Endodermal cell (in vitro differentiated cells): ENCODE results near the gene ITPA. TPM values are rescaled to one million over a fixed set of nuclear protein-coding genes. Genes with fewer than 3 reads are reported as not detected.

Source experiments
- DNase-seq: peaks from one replicate; pipeline ENCODE4 v3.0.0-alpha.2; 2017
- H3K27ac ChIP-seq: 2 replicates; pipeline ENCODE4 v1.5.1; 2013; ENCODE audit warnings: mild to moderate bottlenecking, low read depth, low read length, moderate library complexity
- H3K27me3 ChIP-seq: 2 replicates; pipeline ENCODE4 v1.6.1; 2013; ENCODE audit warnings: mild to moderate bottlenecking, low read length, moderate library complexity; ENCODE audit not compliant: insufficient read depth, control insufficient read depth, poor library complexity, severe bottlenecking
- H3K36me3 ChIP-seq: 2 replicates; pipeline ENCODE4 v1.7.0; 2013; ENCODE audit warnings: mild to moderate bottlenecking, low read length, moderate library complexity; ENCODE audit not compliant: control insufficient read depth, insufficient read depth
- H3K4me1 ChIP-seq: one replicate; pipeline ENCODE4 v1.7.0; 2013; ENCODE audit warnings: low read length; ENCODE audit not compliant: control insufficient read depth, insufficient read depth
- H3K4me3 ChIP-seq: 2 replicates; pipeline ENCODE4 v1.5.1; 2013; ENCODE audit warnings: mild to moderate bottlenecking, low read length, moderate library complexity
- H3K9ac ChIP-seq: 2 replicates; pipeline ENCODE4 v1.6.1; 2013; ENCODE audit warnings: mild to moderate bottlenecking, low read length, moderate library complexity; ENCODE audit not compliant: poor library complexity, severe bottlenecking; ENCODE audit errors: extremely low read depth
- H3K9me3 ChIP-seq: 2 replicates; pipeline ENCODE4 v1.6.1; 2013; ENCODE audit warnings: mild to moderate bottlenecking, low read length, moderate library complexity; ENCODE audit not compliant: control insufficient read depth
- H3K27ac Mint-ChIP-seq: 2 replicates; pipeline ENCODE4 v1.8.0; 2020; ENCODE audit warnings: mixed read lengths
- H3K27me3 Mint-ChIP-seq: 2 replicates; pipeline ENCODE4 v1.8.0; 2021; ENCODE audit warnings: mild to moderate bottlenecking, mixed read lengths; ENCODE audit not compliant: insufficient read depth
- H3K36me3 Mint-ChIP-seq: 2 replicates; pipeline ENCODE4 v1.8.0; 2020; ENCODE audit warnings: low read depth, mixed read lengths
- H3K4me1 Mint-ChIP-seq: 2 replicates; pipeline ENCODE4 v1.8.0; 2020; ENCODE audit warnings: mixed read lengths
- H3K4me3 Mint-ChIP-seq: 2 replicates; pipeline ENCODE4 v1.8.0; 2020; ENCODE audit warnings: mild to moderate bottlenecking, moderate library complexity, mixed read lengths
- H3K9me3 Mint-ChIP-seq: 2 replicates; pipeline ENCODE4 v1.8.0; 2020; ENCODE audit warnings: mild to moderate bottlenecking, mixed read lengths
- WGBS, 2 experiments: methylation state at CpG; one replicate each; pipeline versions ENCODE4 v1.1.5 to v1.1.7; 2013; ENCODE audit warnings: missing lambda C conversion rate in 2 of 2, mixed read lengths in 1 of 2; ENCODE audit not compliant: insufficient coverage in 1 of 2, insufficient read length in 1 of 2; 5-methylcytosine and 5-hydroxymethylcytosine counted together
- total RNA-seq, 2 donors: library from RNA; stranded (reverse); fragmentation: NEBNext Ultra II Directional in 1 of 2; extraction: Animal tissue kit (Norgen Biotek cat#: 25700) in 1 of 2; gene quantifications; 2 replicates in 1 of 2; 3 replicates in 1 of 2; pipeline ENCODE4 v1.2.1, GENCODE V29; 2021
- TF ChIP-seq, protein P1 (sequence below): fragments of 200-600 bp; sonication (generic); conservative IDR thresholded peaks from 2 replicates; pipeline ENCODE4 v1.5.0; 2021; ENCODE audit warnings: antibody characterized with exemption, mild to moderate bottlenecking

ITPA gene
- total RNA-seq, 2 donors from 2014 or later = 50.8 to 53.6 TPM

DNA sequence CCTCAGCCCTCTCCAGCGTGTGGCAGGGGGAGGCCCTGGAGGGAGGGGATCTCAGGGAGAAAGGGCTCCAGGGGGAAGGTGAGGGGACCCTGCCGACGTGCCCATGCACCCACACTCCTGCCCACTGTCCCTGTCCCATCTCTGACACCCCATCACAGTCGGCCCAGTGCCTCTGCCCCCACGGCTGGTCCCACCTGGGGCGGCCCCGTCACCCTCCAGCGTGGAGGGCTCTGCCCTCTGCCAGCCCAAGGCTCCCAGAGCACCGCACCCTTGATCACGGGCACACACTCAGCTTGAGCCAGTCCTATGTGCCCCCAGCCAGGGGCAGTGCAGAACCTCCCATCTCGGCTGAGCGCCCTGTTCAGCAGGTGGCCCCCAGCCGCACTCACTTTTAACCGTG is 20.5 kb downstream of the ITPA start:
- no peaks in the 10 kb centered on the region for H3K4me1 Mint-ChIP-seq
- TF ChIP-seq, protein P1, sequence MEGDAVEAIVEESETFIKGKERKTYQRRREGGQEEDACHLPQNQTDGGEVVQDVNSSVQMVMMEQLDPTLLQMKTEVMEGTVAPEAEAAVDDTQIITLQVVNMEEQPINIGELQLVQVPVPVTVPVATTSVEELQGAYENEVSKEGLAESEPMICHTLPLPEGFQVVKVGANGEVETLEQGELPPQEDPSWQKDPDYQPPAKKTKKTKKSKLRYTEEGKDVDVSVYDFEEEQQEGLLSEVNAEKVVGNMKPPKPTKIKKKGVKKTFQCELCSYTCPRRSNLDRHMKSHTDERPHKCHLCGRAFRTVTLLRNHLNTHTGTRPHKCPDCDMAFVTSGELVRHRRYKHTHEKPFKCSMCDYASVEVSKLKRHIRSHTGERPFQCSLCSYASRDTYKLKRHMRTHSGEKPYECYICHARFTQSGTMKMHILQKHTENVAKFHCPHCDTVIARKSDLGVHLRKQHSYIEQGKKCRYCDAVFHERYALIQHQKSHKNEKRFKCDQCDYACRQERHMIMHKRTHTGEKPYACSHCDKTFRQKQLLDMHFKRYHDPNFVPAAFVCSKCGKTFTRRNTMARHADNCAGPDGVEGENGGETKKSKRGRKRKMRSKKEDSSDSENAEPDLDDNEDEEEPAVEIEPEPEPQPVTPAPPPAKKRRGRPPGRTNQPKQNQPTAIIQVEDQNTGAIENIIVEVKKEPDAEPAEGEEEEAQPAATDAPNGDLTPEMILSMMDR = no peak
- H3K27me3 Mint-ChIP-seq = no peaks in the 10 kb centered on the region
- Histone ChIP-seq H3K4me3 (no peak overlapping the region), H3K36me3 (peaks cover 4% of the 10 kb centered on the region), H3K9ac (no peak overlapping the region), H3K9me3 (no peaks in the 10 kb centered on the region), H3K27me3 (no peaks in the 10 kb centered on the region), H3K4me1 (no peaks in the 10 kb centered on the region), H3K27ac (no peak overlapping the region)
- WGBS, 2 experiments = 90 to 94% methylated on average over 2 to 14 of the region's 14 CpGs
- H3K27ac Mint-ChIP-seq = no peak overlapping the region
- H3K4me3 Mint-ChIP-seq = no peak overlapping the region
- no peak for DNase-seq
- no peaks in the 10 kb centered on the region for H3K9me3 Mint-ChIP-seq
- H3K36me3 Mint-ChIP-seq = peaks cover 9% of the 10 kb centered on the region

DNA sequence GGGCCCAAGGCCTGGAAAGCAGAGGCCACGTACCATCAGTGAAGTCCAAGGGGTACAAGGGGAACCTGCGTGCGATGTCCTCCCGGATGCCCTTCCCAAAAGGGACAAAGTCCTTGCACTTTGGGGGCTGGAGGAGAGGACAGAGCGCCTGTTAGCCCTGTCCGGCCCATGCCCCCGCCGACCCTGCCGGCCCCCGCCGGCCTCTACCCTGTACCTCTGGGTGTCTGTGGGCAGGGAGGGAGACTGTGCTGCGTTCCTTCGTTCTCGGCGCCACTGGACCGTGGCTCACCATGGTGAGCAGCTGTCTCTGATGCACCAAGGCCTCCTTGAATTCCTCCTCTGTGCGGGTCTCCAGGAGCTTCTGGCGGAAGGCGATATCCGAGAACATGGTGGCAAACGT is 21.8 kb downstream of the ITPA start:
- H3K27me3 ChIP-seq = peaks cover 9% of the 10 kb centered on the region
- H3K27ac Mint-ChIP-seq = no peak overlapping the region

DNA sequence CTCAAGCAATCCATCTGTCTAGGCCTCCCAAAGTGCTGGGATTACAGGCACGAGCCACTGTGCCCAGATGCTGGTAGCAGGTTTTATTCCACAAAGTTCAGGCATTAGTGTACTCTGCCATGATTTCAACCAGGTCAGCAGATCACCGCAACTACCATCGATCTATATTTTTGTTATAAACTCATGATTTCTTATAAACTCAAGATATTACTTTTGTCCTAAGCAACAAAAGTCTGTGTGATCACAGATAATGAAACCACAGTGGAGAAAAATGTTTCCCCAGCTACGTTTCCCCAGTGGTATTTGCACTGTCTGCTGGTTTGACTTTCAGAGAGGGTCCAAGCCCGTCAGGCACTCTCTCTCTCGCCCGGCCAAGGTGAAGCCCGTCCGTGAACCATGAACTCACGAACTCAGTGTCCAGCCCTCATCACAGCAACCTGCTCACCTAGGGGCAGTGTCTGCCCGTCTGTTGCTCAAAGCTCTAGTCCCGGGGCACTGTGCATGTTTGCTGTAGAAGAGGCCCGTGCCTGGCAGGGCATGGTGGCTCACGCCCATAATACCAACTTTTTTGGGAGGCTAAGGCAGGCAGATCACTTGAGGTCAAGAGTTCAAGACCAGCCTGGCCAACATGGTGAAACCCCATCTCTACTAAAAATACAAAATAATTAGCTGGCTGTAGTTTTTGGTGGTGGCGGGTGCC is 22.7 kb downstream of the ITPA start:
- 94% methylated on average over 15 of the region's 15 CpGs for WGBS, 2 experiments

More for the DNA sequence above, 21.8 kb downstream of the ITPA start:
- H3K27ac ChIP-seq = no peak overlapping the region
- Mint-ChIP-seq H3K9me3 (no peaks in the 10 kb centered on the region), H3K27me3 (peaks cover 5% of the 10 kb centered on the region), H3K4me1 (no peaks in the 10 kb centered on the region), H3K36me3 (peaks cover 9% of the 10 kb centered on the region), H3K4me3 (no peak overlapping the region)
- no peaks in the 10 kb centered on the region for H3K9me3 ChIP-seq
- WGBS, 2 experiments = 96 to 98% methylated on average over 8 to 21 of the region's 21 CpGs
- DNase-seq = no peak
- H3K9ac ChIP-seq = no peak overlapping the region
- H3K4me1 ChIP-seq = no peaks in the 10 kb centered on the region
- H3K36me3 ChIP-seq = no peaks in the 10 kb centered on the region
- TF ChIP-seq, protein P1 = no peak
- no peak overlapping the region for H3K4me3 ChIP-seq

More for the DNA sequence above, 22.7 kb downstream of the ITPA start:
- Histone ChIP-seq H3K27ac (no peak overlapping the region), H3K9me3 (no peaks in the 10 kb centered on the region), H3K36me3 (no peaks in the 10 kb centered on the region), H3K27me3 (peaks cover 18% of the 10 kb centered on the region), H3K4me3 (no peak overlapping the region), H3K9ac (no peak overlapping the region), H3K4me1 (no peaks in the 10 kb centered on the region)
- Mint-ChIP-seq H3K27me3 (peaks cover 14% of the 10 kb centered on the region), H3K36me3 (peaks cover 8% of the 10 kb centered on the region), H3K4me3 (no peak overlapping the region), H3K27ac (no peak overlapping the region), H3K9me3 (no peaks in the 10 kb centered on the region), H3K4me1 (no peaks in the 10 kb centered on the region)
- TF ChIP-seq, protein P1 = no peak
- no peak for DNase-seq
